Measurements from ENCODE around the gene XPA.

XPA gene

GRCh38 chr9:97710356-97711222 is 13.4 kb upstream of the XPA start:
- H3K36me3 ChIP-seq (replicated peaks; ENCODE audit: insufficient read depth, low read length) = no peaks in the 10 kb centered on the region
- H3K4me1 ChIP-seq (ENCODE audit: low read length) = peaks cover 23% of the 10 kb centered on the region
- H3F3A ChIP-seq (ENCODE audit: insufficient read depth, low read length) = no peaks in the 10 kb centered on the region
- no peaks in the 10 kb centered on the region for H3K79me2 ChIP-seq (ENCODE audit: low read length)
- no peak overlapping the region for H3K4me3 ChIP-seq (ENCODE audit: low read length)
- TF ChIP-seq, protein P1, sequence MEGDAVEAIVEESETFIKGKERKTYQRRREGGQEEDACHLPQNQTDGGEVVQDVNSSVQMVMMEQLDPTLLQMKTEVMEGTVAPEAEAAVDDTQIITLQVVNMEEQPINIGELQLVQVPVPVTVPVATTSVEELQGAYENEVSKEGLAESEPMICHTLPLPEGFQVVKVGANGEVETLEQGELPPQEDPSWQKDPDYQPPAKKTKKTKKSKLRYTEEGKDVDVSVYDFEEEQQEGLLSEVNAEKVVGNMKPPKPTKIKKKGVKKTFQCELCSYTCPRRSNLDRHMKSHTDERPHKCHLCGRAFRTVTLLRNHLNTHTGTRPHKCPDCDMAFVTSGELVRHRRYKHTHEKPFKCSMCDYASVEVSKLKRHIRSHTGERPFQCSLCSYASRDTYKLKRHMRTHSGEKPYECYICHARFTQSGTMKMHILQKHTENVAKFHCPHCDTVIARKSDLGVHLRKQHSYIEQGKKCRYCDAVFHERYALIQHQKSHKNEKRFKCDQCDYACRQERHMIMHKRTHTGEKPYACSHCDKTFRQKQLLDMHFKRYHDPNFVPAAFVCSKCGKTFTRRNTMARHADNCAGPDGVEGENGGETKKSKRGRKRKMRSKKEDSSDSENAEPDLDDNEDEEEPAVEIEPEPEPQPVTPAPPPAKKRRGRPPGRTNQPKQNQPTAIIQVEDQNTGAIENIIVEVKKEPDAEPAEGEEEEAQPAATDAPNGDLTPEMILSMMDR (IDR thresholded peaks at IDR 0.05; ENCODE audit: low read length) = peak; percentile 88
- TF ChIP-seq EZH2phosphoT487 (IDR thresholded peaks at IDR 0.05; ENCODE audit: low read length) (no peak), EZH2 (optimal IDR thresholded peaks at IDR 0.05; ENCODE audit: low read depth, low read length) (no peak)
- H4K20me1 ChIP-seq (ENCODE audit: insufficient read depth, low read length) = no peaks in the 10 kb centered on the region
- no peak overlapping the region for H3K4me2 ChIP-seq (ENCODE audit: low read depth, low read length)
- DNase-seq = peak; percentile 75
- H3K9me3 ChIP-seq (replicated peaks; ENCODE audit: insufficient read depth, low read length) = no peaks in the 10 kb centered on the region
- no peak overlapping the region for H3K9ac ChIP-seq (ENCODE audit: low read length)
- no peaks in the 10 kb centered on the region for H3K9me2 ChIP-seq (replicated peaks; ENCODE audit: insufficient read depth, low read length)
- no peak overlapping the region for H3K27ac ChIP-seq (ENCODE audit: low read length)
- no peaks in the 10 kb centered on the region; the same call in 1 of the 2 replicates for H3K27me3 ChIP-seq (replicated peaks; ENCODE audit: insufficient read depth, low read length)
- H2AFZ ChIP-seq (ENCODE audit: low read length) = peak overlapping the region; percentile 21; the same call in 1 of the 2 replicates

DNA sequence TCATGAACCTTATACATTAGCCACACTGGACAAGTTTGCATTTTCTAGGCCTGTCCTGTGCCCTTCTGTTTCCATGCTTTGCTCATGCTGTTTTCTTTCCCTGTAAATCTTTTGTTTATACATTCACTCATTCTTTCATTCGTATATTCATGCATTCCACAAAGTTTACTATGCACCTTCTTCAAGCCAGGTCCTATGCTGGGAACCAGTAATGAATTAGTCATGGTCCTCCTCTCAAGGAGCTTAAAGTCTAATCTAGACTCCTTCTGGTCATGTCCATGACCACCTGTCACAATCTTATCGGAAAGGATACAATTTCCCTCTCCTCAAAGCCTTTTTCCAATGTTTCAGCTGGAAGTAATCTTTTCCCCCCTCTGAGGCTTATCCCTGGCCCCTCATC is 9.1 kb upstream of the XPA start:
- no peaks in the 10 kb centered on the region for H4K20me1 ChIP-seq (ENCODE audit: insufficient read depth, low read length)
- no peak overlapping the region for H3K9ac ChIP-seq (ENCODE audit: low read length)
- no peak overlapping the region for H3K4me2 ChIP-seq (ENCODE audit: low read depth, low read length)
- no peak for TF ChIP-seq EZH2phosphoT487 (IDR thresholded peaks at IDR 0.05; ENCODE audit: low read length)
- TF ChIP-seq EZH2 (optimal IDR thresholded peaks at IDR 0.05; ENCODE audit: low read depth, low read length) = no peak
- TF ChIP-seq, protein P1 (IDR thresholded peaks at IDR 0.05; ENCODE audit: low read length) = no peak
- no peak overlapping the region for H3K27ac ChIP-seq (ENCODE audit: low read length)
- peaks cover 18% of the 10 kb centered on the region for H3F3A ChIP-seq (ENCODE audit: insufficient read depth, low read length)
- H2AFZ ChIP-seq (ENCODE audit: low read length) = no peak overlapping the region
- H3K79me2 ChIP-seq (ENCODE audit: low read length) = no peaks in the 10 kb centered on the region
- no peaks in the 10 kb centered on the region for H3K9me2 ChIP-seq (replicated peaks; ENCODE audit: insufficient read depth, low read length)
- no peaks in the 10 kb centered on the region; the same call in 1 of the 2 replicates for H3K27me3 ChIP-seq (replicated peaks; ENCODE audit: insufficient read depth, low read length)
- peaks cover 34% of the 10 kb centered on the region for H3K4me1 ChIP-seq (ENCODE audit: low read length)
- DNase-seq = no peak
- no peaks in the 10 kb centered on the region for H3K36me3 ChIP-seq (replicated peaks; ENCODE audit: insufficient read depth, low read length)
- no peak overlapping the region for H3K4me3 ChIP-seq (ENCODE audit: low read length)
- H3K9me3 ChIP-seq (replicated peaks; ENCODE audit: insufficient read depth, low read length) = no peaks in the 10 kb centered on the region

DNA sequence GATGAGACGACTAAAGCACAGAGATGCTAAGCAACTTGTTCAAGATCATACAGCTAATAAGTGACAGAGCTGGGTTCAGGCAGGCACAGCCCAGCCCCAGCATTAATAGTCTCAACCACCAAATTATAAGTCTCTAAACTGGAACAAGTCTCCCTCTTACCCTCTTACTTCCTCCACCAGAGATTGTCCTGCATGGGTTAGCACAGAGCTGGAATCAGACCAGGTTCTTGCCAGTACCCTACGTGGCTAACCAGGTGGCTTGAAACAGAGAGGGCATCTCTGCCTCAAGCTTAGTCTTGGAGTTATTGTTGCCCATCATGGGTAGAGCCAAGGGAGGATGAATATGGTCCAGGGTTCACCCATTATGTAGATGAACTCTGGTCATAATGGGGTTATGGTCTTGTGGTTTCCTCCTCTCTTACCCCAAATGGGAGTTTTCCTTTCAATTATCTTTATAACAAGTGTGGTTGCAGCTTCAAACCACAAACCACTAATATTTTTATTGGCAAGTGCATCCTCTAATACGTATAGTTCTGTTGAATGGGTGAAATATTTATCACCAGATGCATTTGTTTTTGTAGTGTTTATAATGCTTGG is 8.3 kb upstream of the XPA start:
- peak; percentile 52 for DNase-seq
- Histone ChIP-seq H3K36me3 (replicated peaks; ENCODE audit: insufficient read depth, low read length) (no peaks in the 10 kb centered on the region), H3K9me2 (replicated peaks; ENCODE audit: insufficient read depth, low read length) (no peaks in the 10 kb centered on the region), H3K27me3 (replicated peaks; ENCODE audit: insufficient read depth, low read length) (no peaks in the 10 kb centered on the region; the same call in 1 of the 2 replicates), H3K4me2 (ENCODE audit: low read depth, low read length) (no peak overlapping the region), H3K9me3 (replicated peaks; ENCODE audit: insufficient read depth, low read length) (no peaks in the 10 kb centered on the region), H3F3A (ENCODE audit: insufficient read depth, low read length) (peaks cover 18% of the 10 kb centered on the region), H3K4me3 (ENCODE audit: low read length) (no peak overlapping the region), H3K79me2 (ENCODE audit: low read length) (no peaks in the 10 kb centered on the region), H3K4me1 (ENCODE audit: low read length) (peaks cover 30% of the 10 kb centered on the region), H4K20me1 (ENCODE audit: insufficient read depth, low read length) (no peaks in the 10 kb centered on the region), H3K27ac (ENCODE audit: low read length) (no peak overlapping the region), H3K9ac (ENCODE audit: low read length) (no peak overlapping the region), H2AFZ (ENCODE audit: low read length) (no peak overlapping the region)
- TF ChIP-seq, protein P1 (IDR thresholded peaks at IDR 0.05; ENCODE audit: low read length) = no peak
- TF ChIP-seq EZH2 (optimal IDR thresholded peaks at IDR 0.05; ENCODE audit: low read depth, low read length) = no peak
- TF ChIP-seq EZH2phosphoT487 (IDR thresholded peaks at IDR 0.05; ENCODE audit: low read length) = no peak
